Tibial nerve (tissue), 4 donors: Measurements from ENCODE around the gene NRXN3. TPM values are rescaled to one million over a fixed set of nuclear protein-coding genes. Genes with fewer than 3 reads are reported as not detected.

Experiments used
- DNase-seq, 2 donors: peaks; one replicate each; pipeline ENCODE4 v3.0.0-alpha.2; 2019; ENCODE audit warnings: low spot score in 2 of 2
- H3K27ac ChIP-seq, 4 donors: fragments of 200-600 bp; sonication (generic) in 3 of 4; one replicate each; pipeline ENCODE4 v1.5.1; 2017 to 2019; ENCODE audit warnings: mild to moderate bottlenecking in 1 of 4
- H3K27me3 ChIP-seq, 2 donors: fragments of 200-600 bp; sonication (generic) in 1 of 2; one replicate each; pipeline versions ENCODE4 v1.5.1 to v1.6.0; 2017 to 2019
- H3K36me3 ChIP-seq, 3 donors: fragments of 200-600 bp; sonication (generic); one replicate each; pipeline ENCODE4 v1.5.1; 2018 to 2019
- H3K4me1 ChIP-seq, 4 donors: fragments of 200-600 bp; sonication (generic) in 3 of 4; one replicate each; pipeline ENCODE4 v1.5.1; 2017 to 2019
- H3K4me3 ChIP-seq, 4 donors: fragments of 200-600 bp; sonication (generic) in 3 of 4; one replicate each; pipeline ENCODE4 v1.5.1; 2017 to 2019; ENCODE audit warnings: mild to moderate bottlenecking in 1 of 4, moderate library complexity in 1 of 4
- H3K9me3 ChIP-seq, 4 donors: fragments of 200-600 bp; sonication (generic) in 3 of 4; one replicate each; pipeline ENCODE4 v1.5.1; 2017 to 2019
- CTCF ChIP-seq, 5 experiments: fragments of 200-600 bp in 3 of 5; fragments of 450-650 bp in 2 of 5; sonication (generic) in 3 of 5; IDR thresholded peaks; one replicate each; pipeline ENCODE4 v1.5.1; 2016 to 2019; ENCODE audit warnings: antibody characterized with exemption in 5 of 5, mild to moderate bottlenecking in 3 of 5, moderate library complexity in 2 of 5
- EP300 ChIP-seq, 2 donors: sonication (generic); formaldehyde crosslinking; IDR thresholded peaks; one replicate each; pipeline ENCODE4 v1.6.1; 2017; ENCODE audit warnings: antibody characterized with exemption in 2 of 2, mild to moderate bottlenecking in 1 of 2
- POLR2A ChIP-seq, 2 donors: fragments of 450-650 bp; IDR thresholded peaks; one replicate each; pipeline ENCODE4 v1.6.1; 2017; ENCODE audit warnings: antibody characterized with exemption in 2 of 2, mild to moderate bottlenecking in 2 of 2, moderate library complexity in 2 of 2
- WGBS, 2 donors: methylation state at CpG; one replicate each; pipeline ENCODE4 v1.1.5; 2018; 5-methylcytosine and 5-hydroxymethylcytosine counted together
- total RNA-seq, 4 donors: library from RNA; depleted of rRNA; stranded (reverse); fragments of >200 nt; gene quantifications; one replicate each; pipeline ENCODE4 v1.1.0, GENCODE V29; 2016

The NRXN3 gene
- total RNA-seq, 4 donors from 2014 or later = 16.7 to 52.2 (median 19.7) TPM

- no peak for DNase-seq
- WGBS, 2 donors = 58 to 70% methylated on average over 1 of the region's 1 CpG
- TF ChIP-seq CTCF (IDR thresholded peaks at IDR 0.05) = no peak
- no peak for TF ChIP-seq EP300 (IDR thresholded peaks at IDR 0.05)
- TF ChIP-seq POLR2A (IDR thresholded peaks at IDR 0.05) = no peak
- no peaks in the 10 kb centered on the region for H3K4me1 ChIP-seq
- no peaks in the 10 kb centered on the region for H3K27me3 ChIP-seq
- no peaks in the 10 kb centered on the region for H3K9me3 ChIP-seq
- H3K27ac ChIP-seq = no peak overlapping the region
- H3K4me3 ChIP-seq = no peak overlapping the region
- H3K36me3 ChIP-seq = no peaks in the 10 kb centered on the region
Measured at GRCh38 chr14:79167957-79168356, 997.8 kb downstream of the NRXN3 start.

DNA sequence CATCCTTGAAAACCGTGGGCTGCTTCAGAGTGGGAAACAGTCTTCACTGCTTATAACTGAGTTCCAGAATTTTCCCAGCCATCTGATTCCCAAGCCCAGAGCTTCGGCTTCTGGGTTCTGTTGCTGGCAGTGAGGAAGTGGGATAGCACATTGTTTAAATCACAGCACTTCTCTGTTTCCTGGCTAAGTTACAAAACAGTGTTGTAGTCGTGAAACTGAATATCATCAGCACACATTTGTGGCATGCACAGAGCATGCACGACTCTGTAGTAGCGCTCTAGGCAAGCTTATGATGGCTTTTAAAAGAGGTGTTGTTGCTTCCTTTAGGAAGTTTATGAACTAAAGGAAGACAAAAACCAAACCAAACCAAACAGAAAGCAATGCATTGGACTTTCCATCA, 1005.5 kb downstream of the NRXN3 start:
- DNase-seq = no peak
- 7 to 26% methylated on average over 5 of the region's 5 CpGs for WGBS, 2 donors
- peak overlapping the region in 1 of 4 donors; percentile 15 for H3K4me3 ChIP-seq
- H3K4me1 ChIP-seq = no peaks in the 10 kb centered on the region
- H3K9me3 ChIP-seq = no peaks in the 10 kb centered on the region
- no peak overlapping the region for H3K27ac ChIP-seq
- TF ChIP-seq EP300 (IDR thresholded peaks at IDR 0.05) (no peak), CTCF (IDR thresholded peaks at IDR 0.05) (no peak), POLR2A (IDR thresholded peaks at IDR 0.05) (no peak)
- no peaks in the 10 kb centered on the region for H3K27me3 ChIP-seq
- no peaks in the 10 kb centered on the region for H3K36me3 ChIP-seq

DNA sequence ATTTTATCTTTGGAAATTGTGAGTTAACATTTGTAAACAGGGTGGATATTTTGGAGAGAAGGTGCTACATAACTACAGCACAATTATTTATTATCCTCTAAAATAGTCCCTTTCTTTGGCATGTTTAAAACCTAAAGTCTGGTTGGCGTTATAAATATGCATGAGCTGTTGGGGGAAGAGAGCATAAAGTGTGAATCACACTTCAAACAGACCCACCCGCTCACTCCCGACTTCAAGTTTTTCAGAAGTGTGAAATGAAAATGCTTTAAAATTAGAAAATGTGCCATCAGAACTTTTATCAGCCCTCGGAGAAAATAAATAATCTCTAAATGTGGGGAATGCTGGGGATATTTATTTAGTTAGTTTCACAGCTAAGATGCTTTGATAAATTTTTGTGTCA, 1006.9 kb downstream of the NRXN3 start:
- no peak overlapping the region for H3K4me3 ChIP-seq
- WGBS, 2 donors = 65 to 76% methylated on average over 4 of the region's 4 CpGs
- H3K27me3 ChIP-seq = no peaks in the 10 kb centered on the region
- H3K36me3 ChIP-seq = no peaks in the 10 kb centered on the region
- no peak overlapping the region for H3K27ac ChIP-seq
- no peak for DNase-seq
- H3K4me1 ChIP-seq = no peaks in the 10 kb centered on the region
- H3K9me3 ChIP-seq = no peaks in the 10 kb centered on the region
- TF ChIP-seq EP300 (IDR thresholded peaks at IDR 0.05) (no peak), POLR2A (IDR thresholded peaks at IDR 0.05) (no peak), CTCF (IDR thresholded peaks at IDR 0.05) (no peak)

GRCh38 chr14:79178719-79179118, 1008.5 kb downstream of the NRXN3 start:
- Histone ChIP-seq H3K36me3 (no peaks in the 10 kb centered on the region), H3K4me3 (no peak overlapping the region), H3K27ac (no peak overlapping the region), H3K9me3 (no peaks in the 10 kb centered on the region), H3K27me3 (no peaks in the 10 kb centered on the region), H3K4me1 (no peaks in the 10 kb centered on the region)
- DNase-seq = no peak
- TF ChIP-seq CTCF (IDR thresholded peaks at IDR 0.05) (no peak), POLR2A (IDR thresholded peaks at IDR 0.05) (no peak), EP300 (IDR thresholded peaks at IDR 0.05) (no peak)

GRCh38 chr14:79179985-79180384, 1009.8 kb downstream of the NRXN3 start:
- Histone ChIP-seq H3K9me3 (no peaks in the 10 kb centered on the region), H3K27ac (no peak overlapping the region), H3K27me3 (no peaks in the 10 kb centered on the region), H3K36me3 (no peaks in the 10 kb centered on the region), H3K4me3 (no peak overlapping the region), H3K4me1 (no peaks in the 10 kb centered on the region)
- no peak for DNase-seq
- 84 to 88% methylated on average over 4 of the region's 4 CpGs for WGBS, 2 donors
- TF ChIP-seq POLR2A (IDR thresholded peaks at IDR 0.05) (no peak), CTCF (IDR thresholded peaks at IDR 0.05) (no peak), EP300 (IDR thresholded peaks at IDR 0.05) (no peak)
